ENCODE results near the gene DCLRE1C.
"Not testable (repeated sequence)": the region's sequence is repeated elsewhere in the genome, so short reads cannot be mapped to it uniquely, and the experiment has no call there.

DCLRE1C gene

DNA sequence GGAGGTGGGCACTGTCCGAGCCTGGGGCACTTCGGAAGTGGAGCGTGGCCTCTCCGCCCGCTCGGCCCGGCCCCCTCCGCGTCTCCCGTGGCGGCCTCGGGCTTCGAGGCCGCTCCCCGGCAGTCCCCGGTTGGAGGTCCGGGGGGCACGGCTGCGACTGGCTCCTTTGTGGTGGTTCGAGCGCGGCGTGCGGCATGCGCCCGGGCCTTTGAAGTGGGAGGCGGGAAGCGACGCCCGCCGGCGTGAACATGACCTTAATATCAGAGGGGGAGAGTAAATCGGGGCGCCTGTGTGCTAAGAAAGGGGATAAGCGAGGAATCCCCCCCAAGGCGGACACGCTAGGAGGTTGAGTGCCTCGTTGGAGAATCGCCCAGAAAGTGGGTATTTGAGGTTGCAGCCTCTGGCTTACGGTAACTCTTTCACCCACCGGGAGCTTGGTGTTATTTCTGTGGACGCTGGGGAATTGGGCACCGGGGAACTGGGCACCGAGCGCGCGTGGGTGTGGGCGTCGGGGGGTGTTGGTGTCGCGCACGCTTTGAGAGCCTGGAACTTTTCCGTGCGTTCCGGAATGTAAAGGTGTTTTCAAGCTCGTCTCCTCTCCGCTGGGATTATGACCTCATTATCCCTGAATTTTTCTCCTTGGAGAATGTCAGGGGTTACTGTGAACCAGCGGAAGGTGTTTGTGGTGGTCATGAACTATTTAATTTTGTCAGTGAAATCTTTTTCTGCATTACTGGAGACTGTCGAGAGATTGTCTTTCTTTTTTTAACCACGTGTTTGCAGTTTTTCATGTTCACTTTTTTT lies 74.6 kb downstream of the DCLRE1C start:
- TF ChIP-seq, protein P1, sequence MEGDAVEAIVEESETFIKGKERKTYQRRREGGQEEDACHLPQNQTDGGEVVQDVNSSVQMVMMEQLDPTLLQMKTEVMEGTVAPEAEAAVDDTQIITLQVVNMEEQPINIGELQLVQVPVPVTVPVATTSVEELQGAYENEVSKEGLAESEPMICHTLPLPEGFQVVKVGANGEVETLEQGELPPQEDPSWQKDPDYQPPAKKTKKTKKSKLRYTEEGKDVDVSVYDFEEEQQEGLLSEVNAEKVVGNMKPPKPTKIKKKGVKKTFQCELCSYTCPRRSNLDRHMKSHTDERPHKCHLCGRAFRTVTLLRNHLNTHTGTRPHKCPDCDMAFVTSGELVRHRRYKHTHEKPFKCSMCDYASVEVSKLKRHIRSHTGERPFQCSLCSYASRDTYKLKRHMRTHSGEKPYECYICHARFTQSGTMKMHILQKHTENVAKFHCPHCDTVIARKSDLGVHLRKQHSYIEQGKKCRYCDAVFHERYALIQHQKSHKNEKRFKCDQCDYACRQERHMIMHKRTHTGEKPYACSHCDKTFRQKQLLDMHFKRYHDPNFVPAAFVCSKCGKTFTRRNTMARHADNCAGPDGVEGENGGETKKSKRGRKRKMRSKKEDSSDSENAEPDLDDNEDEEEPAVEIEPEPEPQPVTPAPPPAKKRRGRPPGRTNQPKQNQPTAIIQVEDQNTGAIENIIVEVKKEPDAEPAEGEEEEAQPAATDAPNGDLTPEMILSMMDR (IDR thresholded peaks at IDR 0.05; ENCODE audit: insufficient read depth, low read depth, low read length, missing control alignments): no peak
- H3K4me3 ChIP-seq (ENCODE audit: low read length): peak overlapping the region; percentile 87
- peak; percentile 35 for DNase-seq (ENCODE audit: low read depth)

DNA sequence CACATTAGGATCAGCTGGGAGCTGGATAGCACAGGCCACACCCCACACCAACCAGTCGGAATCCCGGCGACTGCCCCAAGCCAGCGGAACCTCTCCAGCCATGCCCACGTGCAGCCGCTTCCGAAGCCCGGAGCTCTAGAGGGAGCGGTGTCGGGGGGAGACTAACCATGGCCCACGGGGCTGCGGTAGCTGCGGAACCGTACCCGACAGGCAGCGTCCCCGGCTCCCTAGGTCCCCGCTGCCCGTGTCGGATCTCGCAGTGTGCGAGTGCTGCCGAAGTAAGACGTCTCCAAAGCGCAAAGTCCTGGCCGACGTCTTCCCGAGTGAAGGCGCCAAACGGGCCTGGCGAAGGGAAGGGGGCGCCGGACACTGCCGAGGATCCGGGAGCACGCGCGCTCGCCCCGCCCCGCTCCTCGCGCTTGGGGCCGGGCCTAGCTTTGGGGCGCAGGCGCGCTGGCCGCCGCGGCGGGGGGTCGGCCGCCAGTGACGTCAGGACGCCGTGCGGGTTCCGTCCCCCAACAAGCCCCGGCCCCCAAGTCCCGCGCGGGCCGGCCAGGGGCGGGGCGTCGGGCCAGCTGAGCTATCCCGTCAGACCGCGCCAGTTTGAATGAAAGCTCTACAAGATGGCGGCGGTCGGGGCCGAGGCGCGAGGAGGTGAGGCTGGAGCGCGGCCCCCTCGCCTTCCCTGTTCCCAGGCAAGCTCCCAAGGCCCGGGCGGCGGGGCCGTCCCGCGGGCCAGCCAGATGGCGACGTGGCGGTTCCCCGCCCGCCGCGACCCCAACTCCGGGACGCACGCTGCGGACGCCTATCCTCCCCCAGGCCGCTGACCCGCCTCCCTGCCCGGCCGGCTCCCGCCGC lies 75.4 kb downstream of the DCLRE1C start, which contains the start of gene SUV39H2:
Gene SUV39H2, plus strand, starts transcription at position 601 of the 858 bp plus-strand sequence. Its CDS starts 23 bp downstream, at position 624.
- peak within 1 kb of the TSS; percentile 96 for H3K4me3 ChIP-seq (ENCODE audit: low read length)
- DNase-seq (ENCODE audit: low read depth): peak; percentile 97
- TF ChIP-seq, protein P1 (IDR thresholded peaks at IDR 0.05; ENCODE audit: insufficient read depth, low read depth, low read length, missing control alignments): no peak

GRCh38 chr10:14876764-14877163 lies 77.1 kb downstream of the DCLRE1C start:
- no peak for DNase-seq (ENCODE audit: low read depth)
- TF ChIP-seq, protein P1 (IDR thresholded peaks at IDR 0.05; ENCODE audit: insufficient read depth, low read depth, low read length, missing control alignments): no peak
- H3K4me3 ChIP-seq (ENCODE audit: low read length): peak overlapping the region; percentile 96

DNA sequence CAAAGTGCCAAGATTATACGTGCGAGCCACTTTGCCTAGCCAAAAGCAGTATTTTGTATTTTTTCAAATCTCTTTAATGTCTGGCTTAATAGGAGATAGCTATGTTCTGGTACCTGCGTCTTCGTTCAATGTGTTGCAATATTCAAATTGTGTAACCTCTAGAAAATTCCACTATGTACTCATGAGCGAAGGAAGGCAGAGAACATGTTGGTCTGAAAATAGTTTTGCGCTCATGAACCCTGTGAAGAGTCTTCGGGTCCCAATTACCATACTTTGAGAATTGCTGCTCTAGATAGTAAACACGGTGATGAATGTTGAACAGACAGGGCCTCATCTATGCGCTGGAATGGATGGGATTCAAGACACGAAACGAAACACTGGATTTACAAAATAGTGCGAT lies 78.0 kb downstream of the DCLRE1C start:
- DNase-seq (ENCODE audit: low read depth): no peak

DNA sequence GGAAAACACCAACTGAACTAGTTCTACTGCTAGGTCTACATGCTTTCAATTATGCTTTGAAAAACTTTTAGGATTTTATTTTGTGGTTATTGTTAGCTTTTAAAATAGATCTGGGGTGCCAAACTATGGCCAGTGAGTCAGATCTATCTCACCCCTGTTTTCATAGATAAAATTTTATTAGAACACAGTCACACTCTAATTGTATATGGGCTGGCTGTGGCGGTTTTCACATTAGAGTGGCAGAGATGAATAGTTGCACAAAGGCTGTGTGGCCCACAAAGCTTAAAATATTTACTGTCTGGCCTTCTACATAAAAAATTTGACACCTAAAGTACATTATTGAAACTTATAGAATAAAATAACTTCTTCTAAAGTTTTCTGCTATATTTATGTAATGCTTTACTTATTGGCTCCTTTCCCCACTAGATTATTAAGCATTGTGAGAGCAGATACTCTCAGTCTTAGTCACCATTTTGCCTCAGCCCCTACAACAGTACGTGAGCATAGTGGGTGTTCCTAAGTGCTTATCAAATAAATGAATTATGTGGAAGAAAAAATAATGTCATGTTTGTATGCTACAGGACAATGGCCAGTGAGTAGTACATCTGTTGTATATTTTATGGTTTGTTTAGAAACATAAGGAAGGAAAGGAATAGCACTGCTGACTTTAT lies 80.7 kb downstream of the DCLRE1C start:
- H3K4me3 ChIP-seq (ENCODE audit: low read length): no peak overlapping the region
- TF ChIP-seq, protein P1 (IDR thresholded peaks at IDR 0.05; ENCODE audit: insufficient read depth, low read depth, low read length, missing control alignments): no peak
- DNase-seq (ENCODE audit: low read depth): peak; percentile 36

More for the DNA sequence above, 78.0 kb downstream of the DCLRE1C start:
- TF ChIP-seq, protein P1 (IDR thresholded peaks at IDR 0.05; ENCODE audit: insufficient read depth, low read depth, low read length, missing control alignments): no peak
- H3K4me3 ChIP-seq (ENCODE audit: low read length): no peak overlapping the region

DNA sequence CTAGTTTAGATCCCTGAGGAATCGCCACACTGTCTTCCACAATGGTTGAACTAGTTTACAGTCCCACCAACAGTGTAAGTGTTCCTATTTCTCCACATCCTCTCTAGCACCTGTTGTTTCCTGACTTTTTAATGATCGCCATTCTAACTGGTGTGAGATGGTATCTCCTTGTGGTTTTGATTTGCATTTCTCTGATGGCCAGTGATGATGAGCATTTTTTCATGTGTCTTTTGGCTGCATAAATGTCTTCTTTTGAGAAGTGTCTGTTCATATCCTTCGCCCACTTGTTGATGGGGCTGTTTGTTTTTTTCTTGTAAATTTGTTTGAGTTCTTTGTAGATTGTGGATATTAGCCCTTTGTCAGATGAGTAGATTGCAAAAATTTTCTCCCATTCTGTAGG lies 89.0 kb downstream of the DCLRE1C start:
- H3K4me3 ChIP-seq (ENCODE audit: low read length); DNase-seq (ENCODE audit: low read depth): not testable (repeated sequence)

DNA sequence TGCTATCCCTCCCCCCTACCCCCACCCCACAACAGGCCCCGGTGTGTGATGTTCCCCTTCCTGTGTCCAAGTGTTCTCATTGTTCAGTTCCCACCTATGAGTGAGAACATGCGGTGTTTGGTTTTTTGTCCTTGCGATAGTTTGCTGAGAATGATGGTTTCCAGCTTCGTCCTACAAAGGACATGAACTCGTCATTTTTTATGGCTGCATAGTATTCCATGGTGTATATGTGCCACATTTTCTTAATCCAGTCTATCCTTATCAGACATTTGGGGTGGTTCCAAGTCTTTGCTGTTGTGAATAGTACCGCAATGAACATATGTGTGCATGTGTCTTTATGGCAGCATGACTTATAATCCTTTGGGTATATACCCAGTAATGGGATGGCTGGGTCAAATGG lies 89.4 kb downstream of the DCLRE1C start:
- not testable (repeated sequence) for DNase-seq (ENCODE audit: low read depth); H3K4me3 ChIP-seq (ENCODE audit: low read length)
